LoVo (cell line): ENCODE results near the gene MTSS2.

ENCODE experiments used
- DNase-seq: peaks from one replicate; pipeline ENCODE4 v3.0.0-alpha.2; 2016; ENCODE audit warnings: low spot score

MTSS2 gene

DNA sequence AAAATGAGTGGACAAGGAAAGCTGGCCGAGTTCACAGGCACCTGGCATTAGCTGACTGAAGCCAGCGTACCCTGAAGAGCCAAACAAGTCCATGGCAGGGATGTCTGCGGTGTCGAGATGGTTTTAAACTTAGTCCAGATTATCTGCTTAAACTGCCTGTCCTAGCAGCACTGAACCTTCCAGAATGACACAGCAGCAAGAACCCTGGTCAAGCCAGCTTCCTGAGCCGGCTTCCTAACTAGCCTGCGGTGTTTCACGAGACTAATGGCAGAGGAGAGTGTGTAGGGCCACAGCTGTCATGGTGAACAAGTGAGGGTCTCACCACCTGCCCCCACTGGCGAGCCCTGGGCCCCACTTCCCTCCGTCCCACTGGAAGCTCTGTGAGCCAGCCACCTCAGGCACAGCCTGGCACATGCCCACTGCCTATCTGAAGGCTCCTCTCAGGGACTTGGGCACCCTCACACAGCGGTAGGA, 28.8 kb upstream of the MTSS2 start:
- no peak for DNase-seq

DNA sequence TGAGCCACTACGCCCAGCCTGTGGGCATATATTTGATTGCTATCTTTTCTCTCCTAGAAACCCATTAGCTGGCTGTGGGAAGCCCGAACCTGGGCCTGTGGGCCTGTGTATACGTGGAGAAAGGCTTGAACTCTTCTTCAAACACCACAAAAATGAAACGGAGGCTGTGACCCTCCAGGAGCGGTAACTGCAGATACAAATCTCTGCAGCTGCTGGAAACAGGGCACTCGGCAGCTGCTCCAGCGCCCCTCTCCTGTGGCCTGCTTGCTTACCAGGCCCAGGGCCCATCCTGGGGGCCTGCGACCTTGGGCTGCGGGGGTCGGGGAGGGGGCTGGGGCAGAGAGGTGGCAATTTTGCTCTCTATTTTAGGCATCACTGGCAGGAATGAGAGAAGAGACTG, 28.0 kb upstream of the MTSS2 start:
- DNase-seq, result no peak

DNA sequence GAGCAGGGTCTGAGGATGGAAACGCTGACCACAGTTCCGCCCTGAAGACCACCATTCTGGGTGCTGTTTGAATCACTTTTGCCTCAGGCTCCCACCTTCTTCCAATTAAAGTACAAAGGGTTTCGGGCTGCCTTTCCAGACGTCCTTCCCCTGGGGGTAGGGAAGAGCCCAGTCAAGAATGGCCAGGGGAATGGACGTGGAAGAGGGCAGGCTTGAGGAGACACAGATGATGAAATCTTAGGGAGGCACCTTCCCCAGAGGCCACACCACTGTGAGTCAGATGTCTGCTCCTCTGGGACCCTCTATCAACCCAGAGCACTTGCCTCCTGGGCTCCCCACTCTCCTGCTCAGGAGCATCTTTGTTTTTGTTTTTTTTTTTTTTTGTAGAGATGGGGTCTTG, 27.5 kb upstream of the MTSS2 start:
- no peak for DNase-seq

DNA sequence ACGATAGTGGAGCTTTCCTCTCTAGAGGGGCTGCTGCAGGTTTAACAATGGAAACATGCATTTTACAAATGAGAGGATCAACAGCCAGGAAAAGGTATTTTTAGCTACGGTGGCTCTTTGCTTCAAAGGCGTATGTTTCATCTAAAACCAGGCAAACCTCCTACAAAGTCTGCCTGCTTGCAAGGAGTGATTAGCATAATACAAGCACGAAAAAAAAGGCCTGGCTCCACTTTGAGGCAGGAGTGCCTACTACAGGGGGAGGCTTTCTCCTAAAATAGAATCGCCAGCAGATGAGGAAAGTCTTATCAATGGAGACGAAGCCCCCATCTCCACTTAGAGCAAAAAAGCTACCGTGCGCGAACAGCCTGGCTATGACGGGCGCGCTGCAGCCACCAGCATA, 27.1 kb upstream of the MTSS2 start:
- DNase-seq, result no peak

DNA sequence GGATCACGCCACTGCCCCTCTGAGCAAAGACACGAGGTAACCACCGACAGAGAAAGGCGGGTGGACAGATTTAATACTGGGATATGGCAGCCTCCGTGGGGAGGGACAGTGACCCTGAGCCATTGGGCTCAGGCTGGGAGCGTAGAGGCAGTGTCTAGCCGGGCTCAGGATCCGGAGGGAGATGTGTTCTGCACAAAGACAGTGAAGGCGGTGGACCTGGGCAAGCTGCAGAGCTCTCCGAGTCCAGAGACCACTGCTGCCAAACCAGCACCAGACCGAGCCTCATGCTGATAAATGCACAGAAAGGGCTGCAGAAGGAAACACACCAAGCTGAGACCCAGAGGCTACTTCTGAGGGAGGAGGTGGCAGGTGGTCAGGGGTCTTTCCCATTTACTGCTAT, 26.5 kb upstream of the MTSS2 start:
- DNase-seq, result no peak

DNA sequence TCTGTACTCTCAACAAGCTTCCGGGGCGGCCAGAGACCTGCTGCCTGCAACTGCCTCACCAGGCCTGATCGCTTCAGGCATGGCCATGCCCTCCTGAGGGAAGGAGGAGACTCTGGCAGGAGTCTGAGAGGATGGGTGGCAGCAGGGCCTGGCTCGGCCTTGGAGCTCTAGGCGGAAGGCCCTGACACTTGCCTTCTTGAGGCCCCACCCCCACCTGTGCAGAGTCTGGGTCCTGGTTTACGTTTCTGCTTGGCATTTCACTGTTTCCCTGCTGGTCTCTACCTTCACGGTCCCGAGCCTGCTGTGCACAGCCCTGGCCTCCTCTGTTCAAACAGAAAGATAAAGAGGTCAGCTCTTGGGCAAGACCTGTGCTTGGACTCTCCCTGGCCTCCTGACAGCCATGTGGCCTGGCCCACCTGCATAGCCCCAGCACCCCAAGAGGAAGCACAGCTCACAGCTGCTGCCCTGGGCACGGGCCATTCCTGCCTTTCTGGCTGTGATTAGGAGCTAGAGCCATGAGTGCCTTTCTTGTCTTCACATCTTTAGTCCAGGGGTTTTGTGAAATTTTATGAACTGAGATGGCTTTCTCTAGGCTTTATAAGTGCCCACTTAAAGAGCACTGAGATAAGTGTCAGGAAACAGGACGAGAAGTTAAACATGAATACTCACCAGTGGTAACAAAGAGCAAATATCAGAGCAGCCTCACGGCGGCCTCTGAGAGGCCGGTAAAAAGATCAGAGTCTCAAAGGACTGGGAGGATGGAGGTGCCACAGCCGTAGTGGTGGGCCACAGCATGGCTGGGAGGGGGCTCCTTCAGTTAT, 25.6 kb upstream of the MTSS2 start:
- DNase-seq, result no peak

DNA sequence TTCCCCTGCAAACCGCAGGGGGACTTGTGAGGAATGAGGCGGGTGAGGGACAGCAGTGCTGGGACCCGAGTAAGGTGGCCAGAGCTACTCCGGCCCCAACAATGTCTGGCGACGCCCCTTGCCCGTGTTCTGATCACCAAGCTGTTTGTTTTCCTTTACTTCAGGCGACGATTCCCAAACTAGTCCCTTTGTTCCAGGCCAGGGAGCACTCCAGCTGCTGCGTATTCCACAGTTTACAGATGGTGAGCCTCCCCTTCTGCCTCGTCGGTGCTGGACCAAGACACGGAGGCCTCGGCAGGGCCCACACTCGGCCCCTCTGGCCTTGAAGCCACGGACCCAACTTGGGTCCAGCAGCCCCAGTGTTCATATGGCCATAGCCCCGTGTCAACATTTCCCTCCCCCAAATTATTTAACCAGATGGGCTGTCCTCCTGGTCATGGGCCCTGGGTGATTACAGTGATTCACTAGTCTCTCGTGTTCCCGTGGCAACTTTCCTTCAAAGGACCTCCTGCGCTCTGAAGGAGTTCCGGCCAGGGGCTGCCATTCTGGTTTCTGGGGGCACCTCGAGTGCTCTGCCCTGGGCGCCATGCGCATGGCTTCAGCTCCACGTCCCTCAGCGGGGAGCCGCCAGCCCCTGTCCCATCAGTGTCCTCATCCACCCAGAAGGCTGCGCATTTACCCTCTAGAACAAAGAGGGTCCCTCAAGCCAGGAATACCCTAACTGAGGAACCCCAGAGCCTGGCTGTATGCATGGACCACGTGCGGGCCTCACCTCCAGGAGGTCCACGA, 24.8 kb upstream of the MTSS2 start:
- no peak for DNase-seq

DNA sequence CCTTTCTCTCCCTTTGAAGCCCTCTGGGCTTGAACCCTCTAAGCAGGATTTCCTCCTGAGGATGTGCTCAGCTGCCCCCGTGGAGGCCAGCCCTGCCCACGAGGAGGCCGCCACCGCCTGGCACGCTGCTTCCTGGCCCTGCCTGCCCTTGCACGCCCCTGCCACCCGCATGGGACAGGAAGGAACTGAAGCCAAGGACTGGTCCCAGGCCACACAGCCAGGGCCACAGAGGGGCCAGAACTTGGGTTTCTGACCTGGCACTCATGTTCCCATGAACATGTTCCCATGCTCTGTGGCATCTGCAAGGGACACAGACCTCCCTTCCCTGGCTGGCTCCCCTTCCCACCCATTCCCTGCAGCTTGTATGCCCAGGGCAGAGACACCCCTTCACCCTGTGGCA, 24.1 kb upstream of the MTSS2 start:
- DNase-seq, result no peak

DNA sequence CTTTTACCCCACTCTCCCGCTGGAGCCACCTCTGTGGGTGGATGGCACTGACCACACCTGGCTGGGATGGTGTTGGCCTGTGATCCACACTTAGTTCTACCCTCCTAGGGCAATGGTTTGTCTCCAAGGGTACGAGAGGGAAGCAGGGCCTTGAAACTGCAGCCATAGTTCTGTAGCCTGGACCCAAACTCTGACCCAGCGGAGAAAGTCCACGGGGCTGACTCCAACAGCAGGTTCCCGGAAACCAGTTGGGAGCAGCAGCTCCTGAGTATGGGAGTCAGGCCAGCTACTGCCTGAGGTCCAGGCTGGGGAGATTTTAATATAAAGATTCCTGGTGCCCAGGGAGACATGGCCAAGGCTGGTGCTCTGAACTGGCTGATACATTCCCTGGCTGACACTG, 23.6 kb upstream of the MTSS2 start:
- DNase-seq, result no peak

DNA sequence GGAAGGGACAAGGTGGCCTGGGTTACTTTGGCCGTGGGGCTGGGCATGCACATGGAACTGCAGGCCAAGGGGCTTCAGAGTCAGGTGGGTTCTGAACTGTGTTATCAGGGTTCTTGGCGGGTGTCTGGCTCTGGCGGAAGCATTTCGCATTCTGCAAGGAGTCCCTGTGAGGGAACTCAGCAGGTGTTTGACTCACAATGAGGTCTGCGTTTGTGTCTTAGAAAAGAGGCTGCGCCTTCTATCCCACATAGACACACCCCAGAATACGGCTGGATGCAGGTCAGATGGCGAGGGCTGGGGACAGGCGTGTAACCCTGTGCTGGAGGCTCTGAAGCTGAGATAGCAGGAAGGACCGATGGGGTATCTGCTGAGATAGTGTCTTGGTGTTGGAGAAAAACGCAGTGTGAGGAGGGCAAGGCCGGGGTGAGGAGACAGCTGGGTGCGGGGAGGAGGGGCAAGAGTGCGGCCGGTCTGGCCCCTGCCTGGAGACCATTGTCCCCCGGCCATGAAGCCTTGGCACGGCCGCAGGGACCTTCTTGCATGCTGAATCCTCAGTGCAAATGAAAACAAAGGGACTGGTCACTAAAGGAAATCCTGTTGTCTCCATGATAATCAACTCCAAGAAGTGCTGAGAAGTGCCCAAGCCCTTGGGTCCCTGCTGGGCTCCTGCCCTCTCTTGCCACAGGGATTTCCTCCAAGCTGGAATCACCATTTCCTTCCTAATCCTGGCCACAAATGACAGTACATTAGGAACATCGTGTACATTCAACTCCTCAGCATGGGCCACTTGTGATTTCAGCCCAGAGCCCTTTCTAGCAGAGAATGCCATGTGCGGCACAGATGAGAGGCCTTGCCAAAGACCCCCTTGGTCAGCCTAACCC, 22.8 kb upstream of the MTSS2 start:
- DNase-seq, result no peak

DNA sequence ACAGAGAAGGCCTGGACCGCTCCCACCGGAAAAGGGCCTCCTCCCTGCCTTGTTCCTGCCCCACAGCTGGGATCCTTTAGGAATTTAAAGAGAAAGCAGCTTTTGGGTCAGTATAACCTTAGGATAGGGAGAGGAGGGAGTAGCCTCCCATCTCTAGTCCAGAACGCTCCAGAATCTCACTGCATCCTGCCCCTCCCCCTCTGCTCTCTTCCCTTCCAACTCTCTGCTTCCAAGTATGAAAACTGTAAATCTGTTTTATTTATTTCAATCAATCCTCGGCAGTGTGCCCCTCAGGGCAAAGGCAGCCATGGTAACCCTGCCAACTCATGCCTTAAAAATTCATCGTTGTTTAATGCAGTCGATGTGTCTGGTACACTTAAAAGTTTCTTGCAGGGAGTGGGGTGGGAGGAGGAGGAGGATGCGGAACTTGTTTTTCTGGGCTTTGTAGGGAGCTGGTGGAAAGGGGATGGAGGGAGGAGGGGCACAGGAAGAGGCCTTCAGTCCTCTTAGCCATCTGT, 21.2 kb upstream of the MTSS2 start:
- no peak for DNase-seq

DNA sequence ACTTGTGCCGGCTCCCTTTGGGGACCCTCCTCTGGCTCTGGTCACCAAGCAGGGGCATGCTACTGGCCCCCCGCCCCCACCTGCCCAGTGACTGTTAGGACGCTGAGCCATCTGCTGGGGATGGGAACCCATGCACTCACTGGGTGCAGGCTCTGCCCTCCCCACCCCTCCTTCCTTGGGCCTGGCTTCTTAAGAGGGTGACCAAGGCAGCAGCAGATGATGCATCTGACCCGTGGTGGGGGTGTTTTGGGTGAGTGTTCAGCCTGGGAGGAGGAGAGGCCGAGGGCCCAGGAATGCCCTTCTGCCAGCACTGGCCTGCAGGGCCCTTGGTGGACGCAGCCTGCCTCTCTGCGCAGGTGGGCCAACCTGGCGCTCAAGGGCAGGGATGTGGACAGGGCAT, 19.2 kb upstream of the MTSS2 start:
- DNase-seq, result no peak

DNA sequence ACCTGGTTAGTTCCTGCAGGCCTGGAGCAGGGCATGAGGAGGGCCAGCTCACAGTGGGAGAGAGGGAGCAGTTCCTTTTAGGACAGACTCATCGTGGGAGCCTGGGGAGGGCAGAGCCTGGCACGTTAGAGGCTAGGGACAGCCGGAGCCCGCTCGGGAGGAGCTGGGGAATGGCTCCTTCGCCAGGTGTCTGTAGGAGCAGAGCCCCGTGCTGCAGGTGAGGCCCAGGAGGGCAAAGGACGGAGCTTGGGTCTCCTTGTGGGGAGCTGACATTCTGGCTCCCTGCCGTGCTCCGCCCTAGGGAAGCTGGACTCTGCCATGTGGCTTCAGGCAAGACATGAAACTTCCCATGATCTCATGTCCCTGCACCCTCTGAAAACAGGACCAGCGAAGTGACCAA, 18.7 kb upstream of the MTSS2 start:
- no peak for DNase-seq

DNA sequence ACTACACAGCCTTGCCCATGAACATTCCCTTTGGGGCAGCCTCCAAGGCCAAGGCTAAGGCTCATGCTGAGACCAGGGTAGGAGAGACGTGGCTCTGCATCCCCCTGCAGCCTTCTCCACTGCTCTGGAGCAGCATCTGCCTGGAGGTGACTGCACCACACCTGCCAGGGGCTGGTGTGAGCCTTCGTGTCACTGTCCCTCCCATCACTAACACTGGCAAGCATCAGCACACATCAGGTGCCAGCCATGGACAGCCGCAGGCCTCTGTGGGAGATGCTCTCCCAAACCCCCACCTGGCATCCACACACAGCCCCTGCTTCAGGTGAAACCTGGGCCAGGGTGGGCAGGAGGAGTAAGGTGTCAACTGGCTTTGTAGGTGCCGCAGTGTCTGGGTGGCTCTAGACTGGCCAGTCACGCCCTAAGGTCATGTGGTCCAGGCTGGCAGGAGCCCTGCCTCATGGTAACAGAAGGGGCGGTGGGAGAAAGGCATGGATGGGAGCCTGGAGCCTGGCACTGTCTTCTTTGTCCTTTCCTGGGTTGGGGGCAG, 18.1 kb upstream of the MTSS2 start:
- no peak for DNase-seq

DNA sequence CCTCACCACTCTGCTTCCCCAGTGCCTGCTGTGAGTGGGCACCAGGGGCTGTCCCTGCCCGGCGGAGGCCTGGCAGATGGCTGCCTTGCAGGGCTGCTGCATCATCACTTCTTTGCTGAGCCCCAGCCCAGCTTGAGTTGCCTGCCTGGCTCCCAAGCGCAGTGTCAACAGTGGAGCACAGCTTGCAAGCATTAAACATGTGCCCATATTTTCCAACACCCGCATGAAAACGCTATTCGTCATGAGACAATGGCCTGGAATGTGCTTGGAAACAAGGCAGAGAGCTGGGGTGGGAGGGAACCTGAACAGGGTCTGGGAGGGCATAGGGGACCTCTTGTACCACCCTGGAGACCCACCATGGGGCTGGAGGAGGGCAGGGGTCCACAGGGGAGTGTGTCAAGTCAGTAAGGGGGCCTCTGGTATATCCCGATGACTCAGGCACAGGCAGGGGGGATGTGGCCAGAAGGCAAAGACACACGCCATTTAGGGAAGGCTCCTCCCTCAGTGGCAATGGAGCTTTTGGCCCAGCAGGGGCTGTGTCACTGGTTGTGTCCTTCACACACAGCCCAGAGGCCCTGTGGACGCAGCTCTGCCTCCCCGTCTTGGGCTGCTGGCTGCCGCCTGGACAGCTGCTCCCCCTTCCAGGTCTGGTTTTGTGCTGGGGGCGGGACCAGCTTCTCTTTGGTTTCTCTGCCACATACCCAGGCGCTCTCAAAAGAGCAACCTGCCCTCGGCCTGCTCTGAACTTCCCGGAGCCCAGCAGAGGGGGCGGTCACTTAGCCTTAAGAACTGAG, 17.4 kb upstream of the MTSS2 start:
- no peak for DNase-seq

DNA sequence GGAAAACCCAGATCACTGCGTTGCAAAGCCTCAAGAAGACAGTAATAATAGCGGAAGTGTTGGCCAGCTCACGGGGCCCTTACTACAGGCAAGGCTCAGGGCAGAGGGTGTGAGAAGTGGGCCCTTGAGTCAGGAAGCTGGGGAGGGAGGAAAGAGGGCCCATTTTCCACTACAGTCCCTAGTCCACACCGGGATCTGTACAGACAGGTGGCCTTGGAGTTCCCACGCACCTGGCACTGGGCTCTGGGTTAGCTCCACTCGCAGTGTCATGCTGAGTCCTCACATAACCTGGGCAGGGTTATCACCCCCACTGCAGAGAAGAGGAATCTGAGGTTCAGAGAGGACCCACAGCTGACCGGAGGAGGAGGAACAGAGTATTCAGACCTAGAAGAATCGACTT, 16.8 kb upstream of the MTSS2 start:
- DNase-seq, result no peak

DNA sequence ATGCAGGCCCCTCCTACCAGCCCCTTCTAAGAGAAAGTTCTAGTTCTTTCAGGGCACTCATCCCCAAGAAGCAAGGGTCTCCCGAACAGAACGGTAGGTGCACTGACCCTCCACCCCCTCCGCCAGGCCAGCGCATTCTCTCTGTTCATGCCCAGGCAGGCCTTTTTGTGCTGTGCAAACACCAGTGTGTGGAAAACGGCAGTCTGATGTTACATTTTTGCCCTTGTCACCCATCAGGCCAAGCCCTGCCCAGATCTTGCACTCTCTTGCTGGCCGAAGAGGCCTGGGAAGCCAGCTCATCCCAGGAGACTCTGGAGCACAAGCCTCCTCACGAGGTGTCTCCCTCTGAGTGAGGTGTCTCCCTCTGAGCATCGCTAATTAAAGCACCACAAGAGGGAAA, 16.1 kb upstream of the MTSS2 start:
- no peak for DNase-seq

DNA sequence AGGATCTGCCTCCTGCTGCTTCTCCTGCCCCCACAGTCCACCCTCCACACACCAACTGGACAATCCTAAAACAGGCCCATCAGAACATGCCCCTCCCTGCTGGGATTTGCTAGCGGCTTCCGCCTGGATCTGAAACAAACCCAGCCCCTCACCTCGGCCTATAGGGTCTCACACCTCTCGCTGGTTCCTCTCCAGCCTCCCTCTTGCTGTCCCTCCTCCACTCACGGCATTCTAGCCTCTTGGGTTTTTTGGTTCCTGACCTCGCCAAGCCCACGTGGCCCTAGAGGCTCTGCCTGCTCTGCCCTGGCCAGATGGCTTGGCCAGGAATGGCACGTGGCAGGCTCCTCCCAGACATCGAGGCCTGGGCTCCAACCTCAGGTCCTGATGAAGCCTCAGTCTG, 15.7 kb upstream of the MTSS2 start:
- DNase-seq, result no peak

DNA sequence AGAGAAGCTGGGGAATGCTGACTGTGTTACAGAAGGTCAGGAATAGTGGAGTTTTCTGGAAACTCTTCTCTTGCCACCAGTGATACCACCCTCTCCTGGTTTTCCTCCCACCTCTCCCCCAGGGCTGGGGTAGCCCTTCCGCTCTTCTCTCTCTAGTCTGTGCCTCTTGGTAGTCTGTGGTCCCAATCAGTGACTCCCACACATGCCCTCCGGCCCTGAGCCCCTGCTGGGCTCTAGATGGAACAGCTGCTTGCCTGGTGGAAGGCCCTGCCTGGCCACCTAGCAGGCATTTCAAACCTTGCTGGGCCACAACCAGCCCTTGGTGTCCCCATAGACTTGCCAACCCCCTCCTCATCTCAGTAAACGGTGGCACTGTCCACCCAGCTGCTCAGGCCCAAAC, 15.2 kb upstream of the MTSS2 start:
- DNase-seq, result no peak

DNA sequence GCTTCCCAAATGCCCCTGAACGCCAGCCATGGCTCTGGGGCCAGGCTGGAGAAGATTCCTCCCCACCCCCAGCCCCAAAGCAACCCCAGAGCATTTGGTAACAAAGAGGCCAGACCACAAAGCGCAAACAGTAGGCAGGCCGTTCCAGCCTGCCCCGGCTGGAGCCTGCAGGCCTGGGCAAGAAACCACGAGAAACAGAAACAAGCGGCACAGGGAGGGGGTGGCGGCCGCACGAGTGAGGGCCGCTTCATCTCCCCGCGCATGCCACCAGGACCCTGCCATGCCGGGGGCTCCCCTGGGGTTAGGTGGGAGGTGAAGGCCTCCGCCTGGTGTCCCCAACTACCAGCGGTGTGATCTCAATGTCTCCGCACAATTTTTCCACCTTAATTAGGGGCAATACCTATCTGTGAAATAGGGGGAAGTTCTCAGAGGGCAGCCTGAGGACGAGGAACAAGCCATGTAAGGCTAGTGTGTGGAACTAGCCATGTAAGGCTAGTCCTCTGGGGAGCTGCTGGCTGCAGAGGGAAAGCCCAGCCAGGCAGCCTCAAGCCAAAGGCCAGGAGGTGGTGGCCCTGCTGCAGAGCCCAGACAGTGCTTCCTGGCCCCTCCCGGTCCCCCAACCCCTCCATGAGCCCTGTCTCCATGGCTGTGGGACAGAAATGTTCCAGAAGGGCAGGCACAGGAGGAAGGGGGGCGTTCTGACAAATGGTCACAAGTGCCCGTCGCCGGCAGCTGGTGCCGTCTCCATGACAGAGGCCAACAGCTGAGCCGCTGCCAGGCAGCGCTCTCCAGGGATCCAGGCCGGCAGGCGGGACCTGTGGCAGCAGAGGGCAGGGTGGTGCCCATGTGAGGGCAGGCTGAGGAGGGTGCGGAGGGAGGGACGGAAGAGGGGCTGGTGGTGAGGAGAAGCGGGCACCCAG, 14.5 kb upstream of the MTSS2 start:
- DNase-seq, result no peak
